ENCODE data around the gene DPYD. TPM values are rescaled to one million over a fixed set of nuclear protein-coding genes. Genes with fewer than 3 reads are reported as not detected.

The DPYD gene
- total and polyA plus RNA-seq, 7 donors, result 2.5 to 7.3 (median 5.1) TPM

- no peak overlapping the region for H3K4me3 ChIP-seq
- H3K27me3 ChIP-seq (ENCODE audit: insufficient read depth in 3 of 3, low read length in 2 of 3), result no peaks in the 10 kb centered on the region
- intact Hi-C loops (cut with DNase I), result no loop called here
- H3K27ac ChIP-seq, result no peak overlapping the region
- no peak for DNase-seq
- H3K4me1 ChIP-seq, result no peaks in the 10 kb centered on the region
- H3K9me3 ChIP-seq, result peaks cover 19% of the 10 kb centered on the region
- no peaks in the 10 kb centered on the region for H3K36me3 ChIP-seq (ENCODE audit: insufficient read depth in 1 of 2, low read depth in 1 of 2)
- TF ChIP-seq CTCF (IDR thresholded peaks at IDR 0.05), result no peak
- ATAC-seq, result no peak
Measured at GRCh38 chr1:97063532-97063931, 857.3 kb downstream of the DPYD start.

DNA sequence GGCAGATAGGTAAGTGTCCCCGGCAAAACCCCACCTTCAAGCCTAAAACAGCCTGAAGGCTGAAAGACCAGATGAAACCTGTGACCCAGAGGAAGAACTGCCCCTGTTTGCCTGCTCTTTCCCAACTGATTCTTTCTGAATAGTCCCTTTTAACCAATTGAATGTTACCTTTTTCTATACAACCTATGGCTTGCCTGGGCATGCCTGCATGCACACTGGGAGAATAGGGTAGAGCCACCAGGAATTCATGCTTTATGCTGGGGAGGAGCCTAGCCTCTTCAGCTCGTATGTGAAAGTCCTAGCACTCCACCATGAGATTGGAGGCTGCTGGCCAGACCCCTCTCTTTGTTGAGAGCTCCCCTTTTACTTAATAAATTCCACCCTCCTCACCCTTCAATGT lies 859.2 kb downstream of the DPYD start:
- H3K36me3 ChIP-seq (ENCODE audit: insufficient read depth in 1 of 2, low read depth in 1 of 2), result no peaks in the 10 kb centered on the region
- no peaks in the 10 kb centered on the region for H3K4me1 ChIP-seq
- no peak for TF ChIP-seq CTCF (IDR thresholded peaks at IDR 0.05)
- H3K4me3 ChIP-seq, result no peak overlapping the region
- H3K27ac ChIP-seq, result no peak overlapping the region
- peaks cover 19% of the 10 kb centered on the region for H3K9me3 ChIP-seq
- ATAC-seq, result no peak
- DNase-seq, result no peak
- intact Hi-C loops (cut with DNase I), result no loop called here
- no peaks in the 10 kb centered on the region for H3K27me3 ChIP-seq (ENCODE audit: insufficient read depth in 3 of 3, low read length in 2 of 3)
- 72 to 77% (median 73%) methylated on average over 2 of the region's 2 CpGs for WGBS, 3 donors

- no peak for DNase-seq
- Histone ChIP-seq H3K4me3 (no peak overlapping the region), H3K4me1 (no peaks in the 10 kb centered on the region), H3K9me3 (peaks cover 5% of the 10 kb centered on the region), H3K27ac (no peak overlapping the region), H3K36me3 (ENCODE audit: insufficient read depth in 1 of 2, low read depth in 1 of 2) (no peaks in the 10 kb centered on the region), H3K27me3 (ENCODE audit: insufficient read depth in 3 of 3, low read length in 2 of 3) (no peaks in the 10 kb centered on the region)
- WGBS, 3 donors, result 76 to 89% (median 84%) methylated on average over 2 of the region's 2 CpGs
- ATAC-seq, result no peak
- intact Hi-C loops (cut with DNase I), result no loop called here
- no peak for TF ChIP-seq CTCF (IDR thresholded peaks at IDR 0.05)
Measured at GRCh38 chr1:97056386-97056785, 864.4 kb downstream of the DPYD start.

DNA sequence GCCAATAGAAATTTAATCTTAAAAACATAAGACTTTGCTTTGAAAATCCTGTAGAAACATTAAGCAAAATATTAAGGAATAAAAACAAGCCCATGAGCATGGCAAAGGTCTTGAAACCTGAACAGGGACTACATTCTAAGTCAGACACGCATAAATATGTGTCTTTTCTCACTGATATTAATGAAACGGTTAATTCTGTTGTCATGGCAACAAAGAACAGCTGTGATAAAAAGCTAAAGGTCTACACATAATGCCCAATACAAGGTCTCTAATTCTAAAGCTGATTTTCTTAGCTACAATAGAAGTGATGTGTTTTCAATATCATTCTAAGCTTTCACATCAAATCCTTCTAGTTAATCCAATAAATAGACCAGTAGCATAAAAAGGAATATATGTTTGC lies 867.6 kb downstream of the DPYD start:
- no peaks in the 10 kb centered on the region for H3K4me1 ChIP-seq

More for the DNA sequence above, 867.6 kb downstream of the DPYD start:
- DNase-seq, result no peak
- Histone ChIP-seq H3K9me3 (peaks cover 4% of the 10 kb centered on the region), H3K27me3 (ENCODE audit: insufficient read depth in 3 of 3, low read length in 2 of 3) (no peaks in the 10 kb centered on the region), H3K36me3 (ENCODE audit: insufficient read depth in 1 of 2, low read depth in 1 of 2) (no peaks in the 10 kb centered on the region), H3K27ac (no peak overlapping the region), H3K4me3 (no peak overlapping the region)
- WGBS, 3 donors, result 26 to 37% (median 30%) methylated on average over 2 of the region's 2 CpGs
- intact Hi-C loops (cut with DNase I), result no loop called here
- ATAC-seq, result no peak
- no peak for TF ChIP-seq CTCF (IDR thresholded peaks at IDR 0.05)

All from psoas muscle (tissue), 8 donors.